ENCODE data around the gene PRKCQ. TPM values are rescaled to one million over a fixed set of nuclear protein-coding genes. Genes with fewer than 3 reads are reported as not detected.

PRKCQ gene
- total RNA-seq, 1 experiment from 2014 or later: 12.1 TPM

DNA sequence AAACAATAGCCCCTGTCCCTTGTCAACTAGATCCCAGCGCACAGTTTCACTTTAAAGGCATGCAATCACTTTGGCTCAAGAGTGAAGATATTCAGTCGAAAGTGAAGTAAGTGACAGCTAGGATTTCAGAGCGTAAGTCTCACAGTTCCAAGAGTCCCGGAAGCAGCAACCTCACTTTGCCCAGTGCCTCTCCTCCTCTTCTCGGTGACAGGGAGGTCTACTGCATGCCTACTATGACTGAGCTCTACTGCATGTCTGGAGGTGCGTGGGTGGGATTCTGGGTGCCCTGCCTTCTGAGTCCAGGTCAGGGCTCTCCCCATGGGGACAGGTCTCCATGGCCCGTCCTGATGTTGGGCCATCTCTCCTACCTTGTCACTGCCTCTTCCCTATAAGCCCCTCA, 17.0 kb downstream of the PRKCQ start:
- Histone ChIP-seq H3K56ac (ENCODE audit: insufficient read length, low read depth, low read length) (no peak overlapping the region), H2BK20ac (ENCODE audit: low read depth, low read length, poor library complexity, severe bottlenecking) (no peak overlapping the region), H2BK120ac (ENCODE audit: low read depth, low read length, poor library complexity, severe bottlenecking) (no peak overlapping the region), H2AK5ac (ENCODE audit: insufficient read length, low read length) (no peak overlapping the region), H3K23me2 (ENCODE audit: insufficient read length, low read depth, low read length, poor library complexity, severe bottlenecking) (no peaks in the 10 kb centered on the region), H3K9ac (ENCODE audit: extremely low read depth, insufficient read length, low read length) (no peak overlapping the region), H3K9me3 (ENCODE audit: control insufficient read depth, low read depth, low read length) (no peaks in the 10 kb centered on the region), H4K20me1 (ENCODE audit: control insufficient read depth, insufficient read depth, insufficient read length) (no peaks in the 10 kb centered on the region), H3K4me2 (ENCODE audit: insufficient read depth, insufficient read length, low read length) (no peak overlapping the region), H2BK5ac (ENCODE audit: insufficient read length, low read length) (no peak overlapping the region), H3K18ac (ENCODE audit: insufficient read length, low read depth, low read length) (no peak overlapping the region), H3K79me2 (ENCODE audit: insufficient read depth, low read length) (no peaks in the 10 kb centered on the region; the same call in 1 of the 2 replicates), H4K5ac (ENCODE audit: insufficient read length, low read depth, low read length) (no peak overlapping the region), H4K8ac (replicated peaks; ENCODE audit: insufficient read length, low read depth, low read length) (no peak overlapping the region), H3K23ac (ENCODE audit: insufficient read length, low read depth, low read length) (no peak overlapping the region), H3K79me1 (ENCODE audit: insufficient read depth, low read depth, low read length, poor library complexity, severe bottlenecking) (no peaks in the 10 kb centered on the region), H3K27ac (ENCODE audit: insufficient read length, low read depth, low read length) (no peak overlapping the region), H4K91ac (ENCODE audit: insufficient read length, low read depth, low read length) (no peak overlapping the region), H2BK12ac (ENCODE audit: insufficient read length, low read depth, low read length) (no peak overlapping the region), H3K4ac (ENCODE audit: low read depth, low read length) (no peak overlapping the region), H3T11ph (ENCODE audit: low read length) (no peak overlapping the region), H2AFZ (ENCODE audit: low read length) (no peak overlapping the region), H3K27me3 (ENCODE audit: insufficient read depth, low read length) (no peaks in the 10 kb centered on the region), H3K4me1 (ENCODE audit: insufficient read depth, low read length) (peaks cover 6% of the 10 kb centered on the region; the same call in 1 of the 2 replicates), H2BK15ac (ENCODE audit: low read depth, low read length) (no peak overlapping the region), H3K14ac (ENCODE audit: insufficient read depth, low read length) (no peak overlapping the region)
- H3K4me3 Mint-ChIP-seq: no peak overlapping the region
- H3K36me3 Mint-ChIP-seq (ENCODE audit: insufficient read depth in 1 of 3, low read depth in 3 of 3): no peaks in the 10 kb centered on the region; a peak in 1 of 7 replicates
- TF ChIP-seq, protein P1, sequence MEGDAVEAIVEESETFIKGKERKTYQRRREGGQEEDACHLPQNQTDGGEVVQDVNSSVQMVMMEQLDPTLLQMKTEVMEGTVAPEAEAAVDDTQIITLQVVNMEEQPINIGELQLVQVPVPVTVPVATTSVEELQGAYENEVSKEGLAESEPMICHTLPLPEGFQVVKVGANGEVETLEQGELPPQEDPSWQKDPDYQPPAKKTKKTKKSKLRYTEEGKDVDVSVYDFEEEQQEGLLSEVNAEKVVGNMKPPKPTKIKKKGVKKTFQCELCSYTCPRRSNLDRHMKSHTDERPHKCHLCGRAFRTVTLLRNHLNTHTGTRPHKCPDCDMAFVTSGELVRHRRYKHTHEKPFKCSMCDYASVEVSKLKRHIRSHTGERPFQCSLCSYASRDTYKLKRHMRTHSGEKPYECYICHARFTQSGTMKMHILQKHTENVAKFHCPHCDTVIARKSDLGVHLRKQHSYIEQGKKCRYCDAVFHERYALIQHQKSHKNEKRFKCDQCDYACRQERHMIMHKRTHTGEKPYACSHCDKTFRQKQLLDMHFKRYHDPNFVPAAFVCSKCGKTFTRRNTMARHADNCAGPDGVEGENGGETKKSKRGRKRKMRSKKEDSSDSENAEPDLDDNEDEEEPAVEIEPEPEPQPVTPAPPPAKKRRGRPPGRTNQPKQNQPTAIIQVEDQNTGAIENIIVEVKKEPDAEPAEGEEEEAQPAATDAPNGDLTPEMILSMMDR (conservative IDR thresholded peaks at IDR 0.05): no peak
- no peaks in the 10 kb centered on the region for H3K9me3 Mint-ChIP-seq
- peaks cover 29 to 37% of the 10 kb centered on the region in 2 experiments for H3K4me1 Mint-ChIP-seq
- peak overlapping the region in 1 of 3 experiments; percentile 45; a peak in 1 of 7 replicates for H3K27ac Mint-ChIP-seq
- no CpG with 5 or more reads among the region's 7 CpGs for WGBS (ENCODE audit: extremely low coverage, insufficient read length, low lambda C conversion rate)
- H3K27me3 Mint-ChIP-seq (ENCODE audit: low read depth): no peaks in the 10 kb centered on the region
- no peak for DNase-seq
